ENCODE measurements around the gene IGSF23. TPM values are rescaled to one million over a fixed set of nuclear protein-coding genes. Genes with fewer than 3 reads are reported as not detected.

The IGSF23 gene
- total RNA-seq, 1 experiment from 2014 or later: not detected

GRCh38 chr19:44677019-44677811 is 63.9 kb downstream of the IGSF23 start:
- Histone ChIP-seq H2BK5ac (ENCODE audit: insufficient read length, low read length) (no peak overlapping the region), H2BK20ac (ENCODE audit: low read depth, low read length, poor library complexity, severe bottlenecking) (no peak overlapping the region), H3K56ac (ENCODE audit: insufficient read length, low read depth, low read length) (no peak overlapping the region), H3K14ac (ENCODE audit: insufficient read depth, low read length) (no peak overlapping the region), H3K79me2 (ENCODE audit: insufficient read depth, low read length) (no peaks in the 10 kb centered on the region), H2BK120ac (ENCODE audit: low read depth, low read length, poor library complexity, severe bottlenecking) (no peak overlapping the region), H3K4ac (ENCODE audit: low read depth, low read length) (no peak overlapping the region), H2BK15ac (ENCODE audit: low read depth, low read length) (no peak overlapping the region), H3K18ac (ENCODE audit: insufficient read length, low read depth, low read length) (no peak overlapping the region), H3K9me3 (ENCODE audit: control insufficient read depth, low read depth, low read length) (no peaks in the 10 kb centered on the region), H4K8ac (replicated peaks; ENCODE audit: insufficient read length, low read depth, low read length) (no peak overlapping the region), H3K23ac (ENCODE audit: insufficient read length, low read depth, low read length) (no peak overlapping the region), H2BK12ac (ENCODE audit: insufficient read length, low read depth, low read length) (no peak overlapping the region), H3K23me2 (ENCODE audit: insufficient read length, low read depth, low read length, poor library complexity, severe bottlenecking) (no peaks in the 10 kb centered on the region), H3K27ac (ENCODE audit: insufficient read length, low read depth, low read length) (no peak overlapping the region), H3K4me2 (ENCODE audit: insufficient read depth, insufficient read length, low read length) (no peak overlapping the region), H3K4me1 (ENCODE audit: insufficient read depth, low read length) (no peaks in the 10 kb centered on the region), H4K91ac (ENCODE audit: insufficient read length, low read depth, low read length) (no peak overlapping the region), H2AFZ (ENCODE audit: low read length) (peak overlapping the region; percentile 26), H3K79me1 (ENCODE audit: insufficient read depth, low read depth, low read length, poor library complexity, severe bottlenecking) (no peaks in the 10 kb centered on the region), H3K27me3 (ENCODE audit: insufficient read depth, low read length) (no peaks in the 10 kb centered on the region; the same call in 1 of the 2 replicates), H4K5ac (ENCODE audit: insufficient read length, low read depth, low read length) (no peak overlapping the region), H3K9ac (ENCODE audit: extremely low read depth, insufficient read length, low read length) (no peak overlapping the region), H2AK5ac (ENCODE audit: insufficient read length, low read length) (no peak overlapping the region), H4K20me1 (ENCODE audit: control insufficient read depth, insufficient read depth, insufficient read length) (no peaks in the 10 kb centered on the region), H3T11ph (ENCODE audit: low read length) (no peak overlapping the region)
- no peak overlapping the region for H3K4me3 Mint-ChIP-seq
- H3K36me3 Mint-ChIP-seq (ENCODE audit: insufficient read depth in 1 of 3, low read depth in 3 of 3): no peaks in the 10 kb centered on the region
- DNase-seq: peak; percentile 74
- peaks cover 5 to 8% of the 10 kb centered on the region in 2 experiments for H3K4me1 Mint-ChIP-seq
- no CpG with 5 or more reads among the region's 8 CpGs for WGBS (ENCODE audit: extremely low coverage, insufficient read length, low lambda C conversion rate)
- no peaks in the 10 kb centered on the region; a peak in 1 of 5 replicates for H3K9me3 Mint-ChIP-seq
- peak overlapping the region in 2 of 3 experiments; percentile 62 to 88; a peak in 4 of 7 replicates for H3K27ac Mint-ChIP-seq
- TF ChIP-seq, protein P1, sequence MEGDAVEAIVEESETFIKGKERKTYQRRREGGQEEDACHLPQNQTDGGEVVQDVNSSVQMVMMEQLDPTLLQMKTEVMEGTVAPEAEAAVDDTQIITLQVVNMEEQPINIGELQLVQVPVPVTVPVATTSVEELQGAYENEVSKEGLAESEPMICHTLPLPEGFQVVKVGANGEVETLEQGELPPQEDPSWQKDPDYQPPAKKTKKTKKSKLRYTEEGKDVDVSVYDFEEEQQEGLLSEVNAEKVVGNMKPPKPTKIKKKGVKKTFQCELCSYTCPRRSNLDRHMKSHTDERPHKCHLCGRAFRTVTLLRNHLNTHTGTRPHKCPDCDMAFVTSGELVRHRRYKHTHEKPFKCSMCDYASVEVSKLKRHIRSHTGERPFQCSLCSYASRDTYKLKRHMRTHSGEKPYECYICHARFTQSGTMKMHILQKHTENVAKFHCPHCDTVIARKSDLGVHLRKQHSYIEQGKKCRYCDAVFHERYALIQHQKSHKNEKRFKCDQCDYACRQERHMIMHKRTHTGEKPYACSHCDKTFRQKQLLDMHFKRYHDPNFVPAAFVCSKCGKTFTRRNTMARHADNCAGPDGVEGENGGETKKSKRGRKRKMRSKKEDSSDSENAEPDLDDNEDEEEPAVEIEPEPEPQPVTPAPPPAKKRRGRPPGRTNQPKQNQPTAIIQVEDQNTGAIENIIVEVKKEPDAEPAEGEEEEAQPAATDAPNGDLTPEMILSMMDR (conservative IDR thresholded peaks at IDR 0.05): no peak
- H3K27me3 Mint-ChIP-seq (ENCODE audit: low read depth): no peaks in the 10 kb centered on the region; the same call in none of the 2 replicates

All from H9 (cell line).